HG03108 (cell line): ENCODE data around the gene GPR31.

Experiments
- ATAC-seq: cut with Tn5 transposase; IDR thresholded peaks from one replicate; pipeline ENCODE4 v1.9.1; 2021; ENCODE audit warnings: moderate library complexity; ENCODE audit not compliant: unreplicated experiment

The GPR31 gene

DNA sequence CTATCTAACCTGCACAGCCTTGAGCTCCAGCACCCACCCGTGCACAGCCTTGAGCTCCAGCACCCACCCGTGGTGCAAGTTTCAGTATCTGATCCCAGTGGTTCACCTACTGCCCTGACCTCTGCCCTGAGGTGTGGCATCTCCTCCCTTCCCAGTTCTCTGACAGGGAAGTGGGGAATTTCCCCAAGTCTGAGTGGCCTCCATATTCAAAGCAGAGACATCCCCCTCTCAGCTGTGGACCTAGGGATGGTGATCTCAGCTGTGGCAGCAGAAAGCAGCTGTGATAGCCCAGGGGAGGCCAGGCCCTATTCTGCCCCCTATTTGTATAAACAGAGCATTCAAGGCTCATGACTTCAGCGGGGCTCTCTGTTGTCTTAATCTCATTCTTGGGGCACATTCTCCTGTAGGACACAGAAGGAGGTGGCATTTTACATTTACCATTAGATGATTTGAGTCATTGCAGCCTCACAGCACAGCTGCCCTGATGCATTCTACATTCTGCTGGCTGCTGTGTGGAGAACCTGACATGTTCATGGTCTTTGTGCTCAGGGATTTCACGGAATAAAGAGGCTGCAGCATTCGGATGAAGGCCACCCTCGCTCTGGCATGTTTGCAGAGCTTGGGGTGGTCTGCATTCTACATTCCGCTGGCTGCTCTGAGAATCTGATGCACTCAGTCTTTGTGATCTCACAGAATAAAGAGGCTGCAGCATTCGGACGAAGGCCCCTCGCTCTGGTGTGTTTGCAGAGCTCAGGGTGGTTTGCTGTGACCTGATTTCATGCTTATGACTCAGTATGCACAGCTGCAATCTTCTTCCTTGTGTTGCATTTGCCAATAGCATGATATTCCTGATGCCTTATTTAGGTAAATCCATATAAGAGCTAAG lies 16.9 kb downstream of the GPR31 start:
- no peak for ATAC-seq

DNA sequence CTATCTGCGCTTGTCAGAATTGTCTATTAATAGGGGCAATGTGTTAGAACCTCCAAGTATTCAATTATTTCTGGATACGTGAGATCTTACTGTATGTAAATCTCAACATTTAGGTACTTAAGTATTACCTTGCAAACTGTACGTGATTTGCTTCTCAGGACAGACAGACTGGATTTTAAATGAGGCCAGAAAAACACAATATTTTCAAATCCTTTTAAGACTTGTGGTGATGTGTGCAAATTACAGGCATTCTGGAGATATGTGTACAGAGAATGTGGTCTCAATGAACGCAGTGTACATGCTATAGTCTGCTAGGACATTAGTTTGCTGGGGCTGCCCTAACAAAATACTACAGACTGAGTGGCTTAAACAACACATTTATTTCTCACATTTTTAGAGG lies 18.0 kb downstream of the GPR31 start:
- no peak for ATAC-seq

DNA sequence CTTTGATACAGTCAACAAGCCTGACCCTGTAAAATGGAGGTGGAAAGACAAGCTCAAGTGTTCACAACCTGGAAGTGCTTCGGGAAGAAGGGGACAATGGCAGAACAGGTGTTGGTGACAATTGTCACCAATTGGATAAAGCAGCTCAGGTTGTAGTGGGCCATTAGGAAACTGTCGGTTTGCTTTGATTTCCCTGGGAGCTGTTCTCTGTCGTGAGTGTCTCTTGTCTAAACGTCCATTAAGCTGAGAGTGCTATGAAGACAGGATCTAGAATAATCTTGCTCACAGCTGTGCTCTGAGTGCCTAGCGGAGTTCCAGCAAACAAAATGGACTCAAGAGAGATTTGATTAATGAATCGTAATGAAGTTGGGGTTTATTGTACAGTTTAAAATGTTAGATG lies 19.9 kb downstream of the GPR31 start:
- ATAC-seq: no peak

DNA sequence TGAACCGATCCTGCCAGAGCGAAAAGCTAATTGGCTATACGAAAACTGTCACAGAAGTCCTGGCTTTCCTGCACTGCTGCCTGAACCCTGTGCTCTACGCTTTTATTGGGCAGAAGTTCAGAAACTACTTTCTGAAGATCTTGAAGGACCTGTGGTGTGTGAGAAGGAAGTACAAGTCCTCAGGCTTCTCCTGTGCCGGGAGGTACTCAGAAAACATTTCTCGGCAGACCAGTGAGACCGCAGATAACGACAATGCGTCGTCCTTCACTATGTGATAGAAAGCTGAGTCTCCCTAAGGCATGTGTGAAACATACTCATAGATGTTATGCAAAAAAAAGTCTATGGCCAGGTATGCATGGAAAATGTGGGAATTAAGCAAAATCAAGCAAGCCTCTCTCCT lies 20.7 kb downstream of the GPR31 start:
- no peak for ATAC-seq

GRCh38 chr6:167136376-167136775 lies 21.4 kb downstream of the GPR31 start:
- ATAC-seq: no peak

DNA sequence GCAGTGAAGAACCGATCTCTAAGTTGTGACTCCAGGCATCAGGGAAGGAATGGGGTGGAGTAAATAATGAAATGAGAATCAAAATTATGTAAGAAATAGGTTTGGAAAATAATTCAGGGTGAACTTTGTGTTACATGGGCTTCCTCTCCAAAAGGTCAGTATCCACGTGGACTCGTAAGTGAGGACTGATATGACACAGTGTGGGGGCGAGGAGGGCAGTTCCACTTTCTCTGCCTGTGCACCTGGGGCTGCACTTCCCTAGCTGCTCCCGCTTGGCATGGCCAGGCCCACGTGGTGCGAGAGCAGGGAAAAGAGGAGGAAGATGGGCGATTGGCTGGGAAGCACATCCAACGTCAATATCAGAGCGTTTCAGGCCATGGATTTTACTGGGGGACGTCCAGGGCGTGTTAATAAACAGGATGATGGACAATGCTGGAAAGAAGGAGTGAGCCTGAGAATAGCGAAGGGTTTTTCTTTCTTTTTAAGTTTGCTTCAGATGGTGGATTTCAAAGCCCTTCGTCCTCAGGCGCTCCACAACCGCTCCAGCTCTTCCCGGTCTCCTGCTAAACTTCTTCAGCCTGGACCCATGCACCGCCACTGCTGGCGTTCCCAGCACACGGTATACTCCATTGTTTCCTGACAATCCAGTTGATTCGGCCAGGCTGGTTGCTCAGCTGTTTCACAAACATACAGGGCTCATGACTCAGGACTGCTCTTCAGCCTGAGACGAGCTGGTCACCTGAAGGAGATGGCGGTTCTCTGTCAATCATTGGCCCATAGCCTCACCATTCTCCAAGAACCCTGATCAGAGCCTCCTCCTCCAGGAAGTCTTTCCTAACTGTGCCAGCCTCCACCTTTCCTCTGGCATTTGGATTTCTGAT lies 23.1 kb downstream of the GPR31 start:
- ATAC-seq: no peak

- peak; percentile 26 for ATAC-seq
Measured at GRCh38 chr6:167130712-167131684, 26.8 kb downstream of the GPR31 start.

- ATAC-seq: peak; percentile 38
Measured at GRCh38 chr6:167130008-167130677, 27.6 kb downstream of the GPR31 start.

DNA sequence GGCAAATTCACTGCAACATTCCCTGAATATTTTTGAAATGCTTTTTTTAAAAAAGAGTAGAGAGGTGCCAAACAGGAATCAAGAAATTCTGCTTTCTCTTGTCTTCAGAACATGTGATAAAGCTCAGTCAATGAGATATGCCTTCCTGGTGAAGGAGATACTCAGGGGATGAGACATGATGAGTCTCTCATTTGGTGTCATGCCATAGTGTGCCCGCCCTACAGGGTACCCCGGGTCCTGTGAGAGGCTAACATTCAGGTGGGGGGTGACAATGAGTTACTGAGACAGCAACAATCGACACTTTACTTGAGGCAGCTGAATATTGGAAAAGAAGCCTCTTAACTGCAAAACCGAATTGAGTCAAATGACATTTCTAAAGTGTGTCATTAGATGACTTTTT lies 28.2 kb downstream of the GPR31 start:
- ATAC-seq: no peak

- no peak for ATAC-seq
Measured at GRCh38 chr6:167129159-167129558, 28.6 kb downstream of the GPR31 start.

- ATAC-seq: peak; percentile 46
Measured at GRCh38 chr6:167127785-167128531, 29.8 kb downstream of the GPR31 start.

- no peak for ATAC-seq
Measured at GRCh38 chr6:167125855-167126349, 31.9 kb downstream of the GPR31 start.

DNA sequence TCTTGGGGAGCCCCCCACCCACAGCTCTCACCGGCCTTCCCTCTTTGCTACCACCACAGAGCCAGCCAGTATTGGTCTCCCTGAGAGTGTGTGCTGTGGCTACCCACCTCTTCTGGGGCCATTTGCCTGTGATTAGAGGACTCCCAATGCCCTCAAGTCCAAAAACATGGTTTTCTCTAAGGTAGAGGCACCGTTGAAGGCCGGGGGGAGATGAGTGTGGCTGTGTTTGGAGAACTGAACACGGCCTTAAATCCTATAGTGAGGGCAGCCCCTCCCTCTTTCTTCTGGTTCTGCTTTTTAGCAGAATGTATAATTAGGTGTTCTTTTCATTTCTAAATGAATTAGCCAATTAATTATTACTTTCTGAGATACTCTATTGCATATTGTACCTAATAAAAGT lies 32.4 kb downstream of the GPR31 start:
- no peak for ATAC-seq

DNA sequence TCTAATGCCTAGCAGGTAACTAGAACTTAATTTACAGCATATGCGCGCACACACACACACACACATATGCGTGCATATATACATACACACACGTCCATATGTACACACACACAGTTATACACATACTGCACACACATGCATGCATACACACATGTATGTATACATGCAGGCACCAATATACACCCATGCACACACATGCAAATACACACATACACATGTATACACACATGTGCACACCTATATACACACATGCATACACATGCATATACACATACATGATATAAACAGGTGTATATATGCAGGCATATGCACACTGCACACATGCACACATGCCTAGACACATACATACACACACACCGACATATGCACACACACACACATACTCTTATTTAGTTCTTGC lies 33.0 kb downstream of the GPR31 start:
- no peak for ATAC-seq

DNA sequence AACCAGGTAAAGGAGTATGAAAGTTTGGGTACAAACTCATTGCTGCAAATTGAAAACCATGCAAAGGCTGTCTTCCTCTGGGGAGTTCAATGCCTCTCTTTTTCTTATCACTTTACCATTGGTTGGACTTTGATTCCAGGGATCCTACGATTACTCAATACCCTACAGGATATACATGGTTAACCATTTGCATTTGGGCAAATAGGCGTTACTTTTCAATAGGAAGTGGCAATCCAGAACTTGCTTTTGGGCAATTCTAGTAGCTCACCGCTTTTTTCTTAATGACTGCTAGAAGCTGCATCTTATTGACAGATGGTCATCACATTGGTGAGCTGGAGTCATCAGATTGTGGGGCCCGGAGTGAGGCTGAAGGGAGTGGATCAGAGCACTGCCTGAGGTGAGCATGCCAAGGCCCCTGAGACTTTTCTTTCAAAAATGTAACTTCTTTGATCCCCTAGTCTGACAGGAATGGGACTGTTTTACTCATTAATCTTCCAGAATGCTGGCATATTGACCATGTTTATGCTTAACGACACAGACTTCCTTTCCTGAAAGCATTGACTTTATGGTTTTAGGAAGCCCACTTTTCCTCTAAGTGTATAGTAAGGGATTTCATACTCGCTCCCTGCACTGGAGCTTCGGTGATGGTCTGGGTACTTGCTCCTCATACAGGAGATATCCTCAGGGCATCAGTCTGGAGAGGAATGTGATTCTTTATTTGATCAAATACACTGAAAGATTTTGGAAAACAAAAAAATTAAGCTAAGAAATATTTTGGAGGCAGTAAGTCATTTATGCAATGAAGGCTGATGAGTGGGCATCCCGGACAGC lies 34.7 kb downstream of the GPR31 start, which contains the start of gene CCR6:
Gene CCR6 (plus strand): TSS at position 270 of the 831 bp plus-strand sequence. CDS start 13,039 bp downstream, outside the sequence.
- peak; percentile 18 for ATAC-seq

GRCh38 chr6:167122041-167122826 lies 35.5 kb downstream of the GPR31 start:
- peak; percentile 40 for ATAC-seq

DNA sequence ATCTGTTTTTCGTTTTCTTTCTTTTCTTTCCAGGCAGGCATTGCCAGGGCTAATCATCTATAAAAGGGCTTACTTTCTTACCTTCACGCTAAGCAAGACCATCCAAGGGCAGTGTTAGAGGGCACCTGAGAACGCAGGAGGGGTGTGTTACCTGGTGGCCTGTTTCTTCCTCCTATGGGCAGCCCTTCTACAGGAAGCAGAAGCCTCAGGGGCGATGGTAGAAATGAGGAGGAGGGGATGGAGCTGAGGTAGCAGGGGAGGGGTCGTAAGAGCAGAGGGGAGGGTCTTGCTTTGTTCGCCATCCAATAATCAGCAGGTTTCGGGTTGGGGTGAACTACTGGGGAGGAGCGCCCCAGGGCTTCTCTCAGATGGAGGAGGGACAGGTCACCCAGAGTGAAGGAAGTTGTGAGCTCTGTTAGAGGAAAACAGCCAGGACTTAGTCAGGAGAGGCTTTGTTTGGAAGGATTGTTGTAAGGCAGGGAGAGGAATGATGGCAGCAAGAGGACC lies 36.4 kb downstream of the GPR31 start:
- ATAC-seq: no peak
